ENCODE measurements around the gene EP300. TPM values are rescaled to one million over a fixed set of nuclear protein-coding genes. Genes with fewer than 3 reads are reported as not detected.

Gene EP300
- total and polyA plus RNA-seq, 12 donors, result 5.8 to 41.7 (median 35.6) TPM

DNA sequence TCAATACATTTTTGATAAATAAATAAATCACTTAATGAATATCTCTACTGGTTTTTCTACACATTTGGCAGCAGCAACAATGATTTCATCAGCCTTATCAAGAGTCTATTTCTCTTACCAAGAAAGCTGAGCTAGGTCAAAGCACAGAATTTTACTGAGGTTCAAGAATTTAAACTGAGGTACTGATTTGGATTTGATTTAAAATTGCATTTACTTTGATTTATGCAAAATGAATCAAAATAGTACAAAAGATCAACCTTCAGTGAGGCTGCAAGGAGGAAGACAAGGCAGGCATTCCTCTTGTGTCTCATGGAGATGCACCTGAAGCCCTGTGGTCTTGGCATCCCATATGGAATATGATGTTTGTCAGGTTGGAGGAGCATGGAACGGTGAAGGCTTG lies 15.5 kb upstream of the EP300 start:
- H3K27me3 ChIP-seq, result no peaks in the 10 kb centered on the region
- no peaks in the 10 kb centered on the region for H3K4me1 ChIP-seq
- intact Hi-C loops (cut with DNase I), result loop anchor here in 1 of 10 donors (10.0 kb wide), 1 partner anchor 62 kb away; no protein-coding TSS in a partner anchor
- no peak overlapping the region for H3K4me3 ChIP-seq
- ATAC-seq, result no peak
- H3K9me3 ChIP-seq, result no peaks in the 10 kb centered on the region
- no peak for DNase-seq
- H3K27ac ChIP-seq, result no peak overlapping the region
- TF ChIP-seq, protein P1, sequence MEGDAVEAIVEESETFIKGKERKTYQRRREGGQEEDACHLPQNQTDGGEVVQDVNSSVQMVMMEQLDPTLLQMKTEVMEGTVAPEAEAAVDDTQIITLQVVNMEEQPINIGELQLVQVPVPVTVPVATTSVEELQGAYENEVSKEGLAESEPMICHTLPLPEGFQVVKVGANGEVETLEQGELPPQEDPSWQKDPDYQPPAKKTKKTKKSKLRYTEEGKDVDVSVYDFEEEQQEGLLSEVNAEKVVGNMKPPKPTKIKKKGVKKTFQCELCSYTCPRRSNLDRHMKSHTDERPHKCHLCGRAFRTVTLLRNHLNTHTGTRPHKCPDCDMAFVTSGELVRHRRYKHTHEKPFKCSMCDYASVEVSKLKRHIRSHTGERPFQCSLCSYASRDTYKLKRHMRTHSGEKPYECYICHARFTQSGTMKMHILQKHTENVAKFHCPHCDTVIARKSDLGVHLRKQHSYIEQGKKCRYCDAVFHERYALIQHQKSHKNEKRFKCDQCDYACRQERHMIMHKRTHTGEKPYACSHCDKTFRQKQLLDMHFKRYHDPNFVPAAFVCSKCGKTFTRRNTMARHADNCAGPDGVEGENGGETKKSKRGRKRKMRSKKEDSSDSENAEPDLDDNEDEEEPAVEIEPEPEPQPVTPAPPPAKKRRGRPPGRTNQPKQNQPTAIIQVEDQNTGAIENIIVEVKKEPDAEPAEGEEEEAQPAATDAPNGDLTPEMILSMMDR (IDR thresholded peaks at IDR 0.05), result no peak
- no peaks in the 10 kb centered on the region for H3K36me3 ChIP-seq
- WGBS, 2 donors, result 79 to 83% methylated on average over 1 of the region's 1 CpG

DNA sequence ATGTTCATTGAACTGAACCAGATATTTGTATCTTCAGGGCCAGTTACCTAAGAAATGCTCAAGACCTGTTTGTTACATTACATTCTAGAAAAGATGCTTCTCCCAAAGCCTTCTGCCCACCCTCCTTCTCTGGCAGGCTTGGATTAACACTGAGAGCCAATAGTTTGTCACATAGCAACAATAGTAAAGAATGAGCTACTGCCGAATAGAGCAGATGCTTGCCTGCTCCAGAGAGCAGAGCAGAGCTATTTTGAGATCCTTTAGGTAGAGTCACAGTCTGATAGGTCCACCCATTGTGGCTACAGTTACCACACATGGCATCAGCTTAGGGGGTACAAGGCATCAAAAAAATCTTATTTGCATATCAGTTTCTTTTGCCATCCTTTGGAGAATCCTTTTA lies 13.5 kb upstream of the EP300 start:
- no peaks in the 10 kb centered on the region for H3K9me3 ChIP-seq
- ATAC-seq (peak in 6 of 8 donors; percentile 35 to 81 (median 50)), DNase-seq (no peak)
- no peak overlapping the region for H3K27ac ChIP-seq
- H3K4me3 ChIP-seq, result no peak overlapping the region
- no peaks in the 10 kb centered on the region for H3K4me1 ChIP-seq
- H3K27me3 ChIP-seq, result no peaks in the 10 kb centered on the region
- intact Hi-C loops (cut with DNase I), result loop anchor here in 1 of 10 donors (10.0 kb wide), 1 partner anchor 64 kb away; no protein-coding TSS in a partner anchor
- 36 to 48% methylated on average over 1 of the region's 1 CpG for WGBS, 2 donors
- TF ChIP-seq, protein P1 (IDR thresholded peaks at IDR 0.05), result no peak
- H3K36me3 ChIP-seq, result no peaks in the 10 kb centered on the region

DNA sequence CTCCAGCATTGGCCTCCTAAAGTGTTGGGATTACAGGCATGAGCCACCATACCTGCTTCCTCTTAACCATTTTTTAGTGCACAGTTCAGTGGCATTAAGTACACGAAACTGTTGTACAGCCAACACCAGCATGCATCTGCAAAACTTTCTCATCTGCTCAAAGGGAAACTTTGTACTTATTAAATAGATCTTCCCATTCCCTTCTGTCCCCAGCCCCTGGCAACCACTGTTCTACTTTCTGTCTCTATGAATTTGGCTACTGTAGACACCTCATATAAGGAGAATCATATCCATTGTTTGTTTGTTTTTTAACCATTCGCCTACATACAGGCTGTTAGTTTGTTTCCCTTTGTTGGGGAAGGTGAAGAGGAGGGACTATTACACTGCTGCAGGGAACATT lies 6.5 kb upstream of the EP300 start:
- TF ChIP-seq, protein P1 (IDR thresholded peaks at IDR 0.05), result no peak
- no peak overlapping the region for H3K27ac ChIP-seq
- no peaks in the 10 kb centered on the region for H3K27me3 ChIP-seq
- DNase-seq (no peak), ATAC-seq (no peak)
- no peaks in the 10 kb centered on the region for H3K9me3 ChIP-seq
- intact Hi-C loops (cut with DNase I), result loop anchor here in 1 of 10 donors (10.0 kb wide), 1 partner anchor 71 kb away; no protein-coding TSS in a partner anchor
- WGBS, 2 donors, result 84 to 86% methylated on average over 2 of the region's 2 CpGs
- no peak overlapping the region for H3K4me3 ChIP-seq
- H3K4me1 ChIP-seq, result peaks cover 0 to 5% (median 0%) of the 10 kb centered on the region in 9 donors
- H3K36me3 ChIP-seq, result no peaks in the 10 kb centered on the region

DNA sequence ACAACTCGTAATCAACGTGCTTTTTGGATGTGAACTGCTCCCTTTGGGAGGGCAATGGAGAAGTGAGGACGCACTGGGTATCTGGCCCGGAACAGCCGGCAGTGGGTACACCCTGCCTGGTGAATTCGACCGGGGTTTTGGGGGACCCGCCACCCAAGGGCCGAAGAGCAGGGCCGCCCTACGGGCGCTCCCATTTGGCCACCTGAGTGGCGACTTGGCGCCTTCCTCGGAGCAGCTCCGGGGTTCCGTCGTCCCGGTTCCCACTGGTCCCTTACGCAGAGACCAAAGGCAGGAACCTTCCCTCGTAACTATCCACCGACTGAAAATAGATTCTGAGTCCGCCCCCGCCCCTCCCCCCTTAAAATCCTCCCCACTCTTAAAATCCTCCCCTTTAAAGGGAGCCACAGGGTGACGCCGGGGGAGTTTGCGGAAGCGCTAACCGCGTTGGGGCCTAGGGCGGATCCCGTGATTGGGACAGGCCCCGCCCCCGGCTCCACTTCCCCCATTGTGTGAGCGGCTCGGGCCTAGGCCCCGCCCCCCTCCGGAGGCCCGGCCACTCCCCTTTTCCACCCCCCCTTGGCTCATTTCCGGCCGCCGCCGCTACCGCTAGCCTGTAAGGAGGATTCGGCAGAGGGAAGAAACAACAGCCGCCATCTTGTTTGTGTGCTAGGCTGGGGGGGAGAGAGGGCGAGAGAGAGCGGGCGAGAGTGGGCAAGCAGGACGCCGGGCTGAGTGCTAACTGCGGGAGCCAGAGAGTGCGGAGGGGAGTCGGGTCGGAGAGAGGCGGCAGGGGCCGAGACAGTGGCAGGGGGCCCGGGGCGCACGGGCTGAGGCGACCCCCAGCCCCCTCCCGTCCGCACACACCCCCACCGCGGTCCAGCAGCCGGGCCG lies 1.0 kb upstream of the EP300 start:
- 1% methylated on average over 67 of the region's 67 CpGs for WGBS, 2 donors
- H3K4me3 ChIP-seq, result peak overlapping the region; percentile 73 to 100 (median 98)
- no peaks in the 10 kb centered on the region for H3K27me3 ChIP-seq
- peaks cover 0 to 4% (median 0%) of the 10 kb centered on the region in 9 donors for H3K36me3 ChIP-seq
- ATAC-seq (peak; percentile 96 to 99 (median 98)), DNase-seq (peak; percentile 99 to 100)
- H3K27ac ChIP-seq, result peak overlapping the region; percentile 100
- intact Hi-C loops (cut with DNase I), result loop anchor here in 9 of 10 donors (1.0 to 10.0 kb wide), 10 partner anchors 42 to 193 kb away; partner anchors contain the start of genes RBX1 (in 9 of the 9) and RANGAP1 (in 2 of the 9)
- H3K4me1 ChIP-seq, result peaks cover 0 to 38% (median 30%) of the 10 kb centered on the region in 9 donors
- H3K9me3 ChIP-seq, result no peaks in the 10 kb centered on the region
- TF ChIP-seq, protein P1 (IDR thresholded peaks at IDR 0.05), result no peak
